ENCODE data around the gene ANGPTL8. TPM values are rescaled to one million over a fixed set of nuclear protein-coding genes. Genes with fewer than 3 reads are reported as not detected.

Gene ANGPTL8
- total and polyA plus RNA-seq, 2 of the 13 experiments (the other 11 are each of a cell fraction or from before 2014, with no cell fraction given) = 27.3 to 243 TPM

DNA sequence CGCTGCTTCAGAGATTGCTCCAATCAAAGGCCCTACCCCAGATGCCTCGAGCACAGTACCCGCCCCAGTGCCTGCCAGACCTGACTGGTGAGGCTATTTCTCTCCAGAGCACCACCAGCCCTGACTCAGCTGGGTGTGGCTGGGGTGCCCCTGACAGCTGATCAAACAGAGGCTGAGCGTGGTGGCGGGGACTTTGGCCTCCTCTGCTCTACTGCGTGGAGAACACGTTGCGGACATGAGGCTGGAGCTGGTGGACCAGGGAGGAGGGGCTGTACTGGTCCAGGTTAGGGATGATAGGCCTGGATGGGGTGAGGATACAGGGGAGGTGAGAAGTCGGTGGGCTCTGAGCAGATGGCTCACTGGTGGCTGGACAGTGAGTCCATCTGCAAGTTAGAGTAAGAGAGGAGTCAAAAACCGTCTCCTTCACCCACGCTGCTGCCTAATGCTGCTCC is 26.4 kb downstream of the ANGPTL8 start (continued):
- TF ChIP-seq, protein P1, sequence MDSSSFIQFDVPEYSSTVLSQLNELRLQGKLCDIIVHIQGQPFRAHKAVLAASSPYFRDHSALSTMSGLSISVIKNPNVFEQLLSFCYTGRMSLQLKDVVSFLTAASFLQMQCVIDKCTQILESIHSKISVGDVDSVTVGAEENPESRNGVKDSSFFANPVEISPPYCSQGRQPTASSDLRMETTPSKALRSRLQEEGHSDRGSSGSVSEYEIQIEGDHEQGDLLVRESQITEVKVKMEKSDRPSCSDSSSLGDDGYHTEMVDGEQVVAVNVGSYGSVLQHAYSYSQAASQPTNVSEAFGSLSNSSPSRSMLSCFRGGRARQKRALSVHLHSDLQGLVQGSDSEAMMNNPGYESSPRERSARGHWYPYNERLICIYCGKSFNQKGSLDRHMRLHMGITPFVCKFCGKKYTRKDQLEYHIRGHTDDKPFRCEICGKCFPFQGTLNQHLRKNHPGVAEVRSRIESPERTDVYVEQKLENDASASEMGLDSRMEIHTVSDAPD (CRISPR knock-in tag; IDR thresholded peaks at IDR 0.05) = peak; percentile 96
- TF ChIP-seq, protein P2, sequence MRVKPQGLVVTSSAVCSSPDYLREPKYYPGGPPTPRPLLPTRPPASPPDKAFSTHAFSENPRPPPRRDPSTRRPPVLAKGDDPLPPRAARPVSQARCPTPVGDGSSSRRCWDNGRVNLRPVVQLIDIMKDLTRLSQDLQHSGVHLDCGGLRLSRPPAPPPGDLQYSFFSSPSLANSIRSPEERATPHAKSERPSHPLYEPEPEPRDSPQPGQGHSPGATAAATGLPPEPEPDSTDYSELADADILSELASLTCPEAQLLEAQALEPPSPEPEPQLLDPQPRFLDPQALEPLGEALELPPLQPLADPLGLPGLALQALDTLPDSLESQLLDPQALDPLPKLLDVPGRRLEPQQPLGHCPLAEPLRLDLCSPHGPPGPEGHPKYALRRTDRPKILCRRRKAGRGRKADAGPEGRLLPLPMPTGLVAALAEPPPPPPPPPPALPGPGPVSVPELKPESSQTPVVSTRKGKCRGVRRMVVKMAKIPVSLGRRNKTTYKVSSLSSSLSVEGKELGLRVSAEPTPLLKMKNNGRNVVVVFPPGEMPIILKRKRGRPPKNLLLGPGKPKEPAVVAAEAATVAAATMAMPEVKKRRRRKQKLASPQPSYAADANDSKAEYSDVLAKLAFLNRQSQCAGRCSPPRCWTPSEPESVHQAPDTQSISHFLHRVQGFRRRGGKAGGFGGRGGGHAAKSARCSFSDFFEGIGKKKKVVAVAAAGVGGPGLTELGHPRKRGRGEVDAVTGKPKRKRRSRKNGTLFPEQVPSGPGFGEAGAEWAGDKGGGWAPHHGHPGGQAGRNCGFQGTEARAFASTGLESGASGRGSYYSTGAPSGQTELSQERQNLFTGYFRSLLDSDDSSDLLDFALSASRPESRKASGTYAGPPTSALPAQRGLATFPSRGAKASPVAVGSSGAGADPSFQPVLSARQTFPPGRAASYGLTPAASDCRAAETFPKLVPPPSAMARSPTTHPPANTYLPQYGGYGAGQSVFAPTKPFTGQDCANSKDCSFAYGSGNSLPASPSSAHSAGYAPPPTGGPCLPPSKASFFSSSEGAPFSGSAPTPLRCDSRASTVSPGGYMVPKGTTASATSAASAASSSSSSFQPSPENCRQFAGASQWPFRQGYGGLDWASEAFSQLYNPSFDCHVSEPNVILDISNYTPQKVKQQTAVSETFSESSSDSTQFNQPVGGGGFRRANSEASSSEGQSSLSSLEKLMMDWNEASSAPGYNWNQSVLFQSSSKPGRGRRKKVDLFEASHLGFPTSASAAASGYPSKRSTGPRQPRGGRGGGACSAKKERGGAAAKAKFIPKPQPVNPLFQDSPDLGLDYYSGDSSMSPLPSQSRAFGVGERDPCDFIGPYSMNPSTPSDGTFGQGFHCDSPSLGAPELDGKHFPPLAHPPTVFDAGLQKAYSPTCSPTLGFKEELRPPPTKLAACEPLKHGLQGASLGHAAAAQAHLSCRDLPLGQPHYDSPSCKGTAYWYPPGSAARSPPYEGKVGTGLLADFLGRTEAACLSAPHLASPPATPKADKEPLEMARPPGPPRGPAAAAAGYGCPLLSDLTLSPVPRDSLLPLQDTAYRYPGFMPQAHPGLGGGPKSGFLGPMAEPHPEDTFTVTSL (CRISPR knock-in tag; IDR thresholded peaks at IDR 0.05; ENCODE audit: borderline replicate concordance) = peak; percentile 89; the same call in 1 of the 2 replicates
- TF ChIP-seq, protein P3, sequence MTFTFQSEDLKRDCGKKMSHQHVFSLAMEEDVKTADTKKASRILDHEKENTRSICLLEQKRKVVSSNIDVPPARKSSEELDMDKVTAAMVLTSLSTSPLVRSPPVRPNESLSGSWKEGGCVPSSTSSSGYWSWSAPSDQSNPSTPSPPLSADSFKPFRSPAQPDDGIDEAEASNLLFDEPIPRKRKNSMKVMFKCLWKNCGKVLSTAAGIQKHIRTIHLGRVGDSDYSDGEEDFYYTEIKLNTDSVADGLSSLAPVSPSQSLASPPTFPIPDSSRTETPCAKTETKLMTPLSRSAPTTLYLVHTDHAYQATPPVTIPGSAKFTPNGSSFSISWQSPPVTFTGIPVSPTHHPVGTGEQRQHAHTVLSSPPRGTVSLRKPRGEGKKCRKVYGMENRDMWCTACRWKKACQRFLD (CRISPR knock-in tag; IDR thresholded peaks at IDR 0.05; ENCODE audit: borderline replicate concordance) = 0 out of 2 replicates have a peak, but pooled peaks have one; percentile 31
- TF ChIP-seq SAFB2 (CRISPR knock-in tag; IDR thresholded peaks at IDR 0.05; ENCODE audit: borderline replicate concordance, low read depth) (peak; percentile 76; the same call in 1 of the 2 replicates), FOXK2 (IDR thresholded peaks at IDR 0.05) (no peak), KLF11 (CRISPR knock-in tag; IDR thresholded peaks at IDR 0.05) (peak; percentile 86; the same call in 1 of the 2 replicates), ZNF572 (CRISPR knock-in tag; IDR thresholded peaks at IDR 0.05) (0 out of 2 replicates have a peak, but pooled peaks have one; percentile 50), KDM5B (CRISPR knock-in tag; IDR thresholded peaks at IDR 0.05; ENCODE audit: borderline replicate concordance) (peak; percentile 98), ZNF367 (CRISPR knock-in tag; IDR thresholded peaks at IDR 0.05; ENCODE audit: borderline replicate concordance) (no peak), TBP (CRISPR knock-in tag; IDR thresholded peaks at IDR 0.05) (no peak), SP4 (CRISPR knock-in tag; IDR thresholded peaks at IDR 0.05) (peak; percentile 84), PTBP1 (IDR thresholded peaks at IDR 0.05; ENCODE audit: low read depth, low read length, poor library complexity, severe bottlenecking) (no peak), NAIF1 (CRISPR knock-in tag; IDR thresholded peaks at IDR 0.05; ENCODE audit: borderline replicate concordance) (0 out of 2 replicates have a peak, but pooled peaks have one; percentile 65), YEATS4 (CRISPR knock-in tag; IDR thresholded peaks at IDR 0.05; ENCODE audit: borderline replicate concordance) (peak; percentile 93), PHF21A (CRISPR knock-in tag; IDR thresholded peaks at IDR 0.05) (peak; percentile 95), RFXANK (CRISPR knock-in tag; IDR thresholded peaks at IDR 0.05) (0 out of 2 replicates have a peak, but pooled peaks have one; percentile 50)
- TF ChIP-seq, protein P4, sequence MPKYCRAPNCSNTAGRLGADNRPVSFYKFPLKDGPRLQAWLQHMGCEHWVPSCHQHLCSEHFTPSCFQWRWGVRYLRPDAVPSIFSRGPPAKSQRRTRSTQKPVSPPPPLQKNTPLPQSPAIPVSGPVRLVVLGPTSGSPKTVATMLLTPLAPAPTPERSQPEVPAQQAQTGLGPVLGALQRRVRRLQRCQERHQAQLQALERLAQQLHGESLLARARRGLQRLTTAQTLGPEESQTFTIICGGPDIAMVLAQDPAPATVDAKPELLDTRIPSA (CRISPR knock-in tag; IDR thresholded peaks at IDR 0.05; ENCODE audit: borderline replicate concordance) = no peak; the same call in 1 of the 2 replicates
- TF ChIP-seq, protein P5, sequence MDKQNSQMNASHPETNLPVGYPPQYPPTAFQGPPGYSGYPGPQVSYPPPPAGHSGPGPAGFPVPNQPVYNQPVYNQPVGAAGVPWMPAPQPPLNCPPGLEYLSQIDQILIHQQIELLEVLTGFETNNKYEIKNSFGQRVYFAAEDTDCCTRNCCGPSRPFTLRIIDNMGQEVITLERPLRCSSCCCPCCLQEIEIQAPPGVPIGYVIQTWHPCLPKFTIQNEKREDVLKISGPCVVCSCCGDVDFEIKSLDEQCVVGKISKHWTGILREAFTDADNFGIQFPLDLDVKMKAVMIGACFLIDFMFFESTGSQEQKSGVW (CRISPR knock-in tag; IDR thresholded peaks at IDR 0.05; ENCODE audit: borderline replicate concordance) = no peak
- TF ChIP-seq, protein P6, sequence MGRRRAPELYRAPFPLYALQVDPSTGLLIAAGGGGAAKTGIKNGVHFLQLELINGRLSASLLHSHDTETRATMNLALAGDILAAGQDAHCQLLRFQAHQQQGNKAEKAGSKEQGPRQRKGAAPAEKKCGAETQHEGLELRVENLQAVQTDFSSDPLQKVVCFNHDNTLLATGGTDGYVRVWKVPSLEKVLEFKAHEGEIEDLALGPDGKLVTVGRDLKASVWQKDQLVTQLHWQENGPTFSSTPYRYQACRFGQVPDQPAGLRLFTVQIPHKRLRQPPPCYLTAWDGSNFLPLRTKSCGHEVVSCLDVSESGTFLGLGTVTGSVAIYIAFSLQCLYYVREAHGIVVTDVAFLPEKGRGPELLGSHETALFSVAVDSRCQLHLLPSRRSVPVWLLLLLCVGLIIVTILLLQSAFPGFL (CRISPR knock-in tag; IDR thresholded peaks at IDR 0.05) = no peak

Measured in HepG2 (cell line).